DND-41 (cell line): ENCODE data around the gene PALB2.
"Not testable (repeated sequence)": the region's sequence is repeated elsewhere in the genome, so short reads cannot be mapped to it uniquely, and the experiment has no call there.

Source experiments
- ATAC-seq: fragments of 200-7000 bp; cut with Tn5 transposase; 3 replicates; pipeline ENCODE4 v1.9.1; 2021; ENCODE audit warnings: low read depth; ENCODE audit not compliant: insufficient read depth
- DNase-seq: peaks from one replicate; pipeline ENCODE4 v3.0.0-alpha.2; 2020
- H2AFZ ChIP-seq: 2 replicates; pipeline ENCODE4 v1.6.0; 2012; ENCODE audit warnings: low read depth, low read length
- H3K27ac ChIP-seq: 2 replicates; pipeline ENCODE4 v1.5.1; 2012; ENCODE audit warnings: low read length, inconsistent platforms
- H3K27me3 ChIP-seq: fragments of 200-600 bp; sonication (generic); 2 replicates; pipeline ENCODE4 v1.6.0; 2012; ENCODE audit warnings: low read length, mild to moderate bottlenecking, inconsistent platforms; ENCODE audit not compliant: insufficient read depth, poor library complexity
- H3K36me3 ChIP-seq: 2 replicates; pipeline ENCODE4 v1.5.1; 2012; ENCODE audit warnings: low read length, inconsistent platforms; ENCODE audit not compliant: insufficient read depth
- H3K4me1 ChIP-seq: 2 replicates; pipeline ENCODE4 v1.5.1; 2012; ENCODE audit warnings: mild to moderate bottlenecking, low read length; ENCODE audit not compliant: insufficient read depth
- H3K4me2 ChIP-seq: 2 replicates; pipeline ENCODE4 v1.6.0; 2012; ENCODE audit warnings: mild to moderate bottlenecking, moderate library complexity, low read length, inconsistent platforms; ENCODE audit not compliant: insufficient read depth
- H3K4me3 ChIP-seq, 2 experiments: fragments of 200-600 bp in 1 of 2; shearing (Covaris generic) in 1 of 2; 2 replicates each; pipeline ENCODE4 v1.5.1; 2012 to 2016; ENCODE audit warnings: inconsistent platforms in 2 of 2, low read length in 2 of 2, mild to moderate bottlenecking in 2 of 2, low read depth in 1 of 2, moderate library complexity in 1 of 2
- H3K79me2 ChIP-seq: 2 replicates; pipeline ENCODE4 v1.6.0; 2012; ENCODE audit warnings: low read length, inconsistent platforms; ENCODE audit not compliant: insufficient read depth
- H3K9ac ChIP-seq: 2 replicates; pipeline ENCODE4 v1.6.0; 2012; ENCODE audit warnings: low read depth, mild to moderate bottlenecking, inconsistent platforms, low read length, moderate library complexity
- H3K9me3 ChIP-seq: 2 replicates; pipeline ENCODE4 v1.5.1; 2012; ENCODE audit warnings: low read length, moderate library complexity, mild to moderate bottlenecking, inconsistent platforms; ENCODE audit not compliant: insufficient read depth, severe bottlenecking
- H4K20me1 ChIP-seq: 2 replicates; pipeline ENCODE4 v1.6.0; 2012; ENCODE audit warnings: low read length; ENCODE audit not compliant: insufficient read depth
- EZH2 ChIP-seq: IDR thresholded peaks from 3 replicates; pipeline ENCODE4 v1.6.1; 2012; ENCODE audit warnings: borderline replicate concordance, low read depth, mild to moderate bottlenecking, moderate library complexity, low read length, inconsistent platforms; ENCODE audit not compliant: severe bottlenecking
- TF ChIP-seq, protein P1 (sequence below): IDR thresholded peaks from 2 replicates; pipeline ENCODE4 v1.5.1; 2012; ENCODE audit warnings: borderline replicate concordance, low read length, moderate library complexity, mild to moderate bottlenecking; ENCODE audit not compliant: poor library complexity, severe bottlenecking; ENCODE audit errors: extremely low read depth

Gene PALB2

DNA sequence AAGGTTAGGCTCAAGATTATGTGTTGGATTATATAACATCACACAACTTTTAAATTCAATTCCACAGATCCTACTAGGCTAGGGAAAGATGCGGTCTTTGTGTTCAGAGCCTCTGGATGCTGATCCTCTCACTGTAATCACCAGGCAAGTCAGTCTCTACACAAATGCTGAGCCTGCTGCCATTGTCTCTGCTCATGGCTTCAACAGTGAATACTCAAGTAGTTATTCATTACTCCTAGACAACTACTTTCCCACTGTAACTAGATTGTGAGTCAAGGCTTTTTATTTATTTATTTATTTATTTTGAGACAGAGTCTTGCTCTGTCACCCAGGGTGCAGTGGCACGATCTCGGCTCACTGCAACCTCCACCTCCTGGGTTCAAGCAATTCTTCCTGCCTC is 29.2 kb downstream of the PALB2 start:
- Histone ChIP-seq H3K27ac (no peak overlapping the region), H3K9me3 (no peaks in the 10 kb centered on the region), H3K4me2 (no peak overlapping the region), H3K36me3 (peaks cover 50% of the 10 kb centered on the region; the same call in 1 of the 2 replicates), H4K20me1 (no peaks in the 10 kb centered on the region), H3K9ac (no peak overlapping the region), H2AFZ (no peak overlapping the region), H3K79me2 (no peaks in the 10 kb centered on the region), H3K4me3 (no peak overlapping the region), H3K4me1 (no peaks in the 10 kb centered on the region), H3K27me3 (no peaks in the 10 kb centered on the region)
- DNase-seq, result no peak
- no peak for ATAC-seq
- no peak for TF ChIP-seq EZH2
- TF ChIP-seq, protein P1, sequence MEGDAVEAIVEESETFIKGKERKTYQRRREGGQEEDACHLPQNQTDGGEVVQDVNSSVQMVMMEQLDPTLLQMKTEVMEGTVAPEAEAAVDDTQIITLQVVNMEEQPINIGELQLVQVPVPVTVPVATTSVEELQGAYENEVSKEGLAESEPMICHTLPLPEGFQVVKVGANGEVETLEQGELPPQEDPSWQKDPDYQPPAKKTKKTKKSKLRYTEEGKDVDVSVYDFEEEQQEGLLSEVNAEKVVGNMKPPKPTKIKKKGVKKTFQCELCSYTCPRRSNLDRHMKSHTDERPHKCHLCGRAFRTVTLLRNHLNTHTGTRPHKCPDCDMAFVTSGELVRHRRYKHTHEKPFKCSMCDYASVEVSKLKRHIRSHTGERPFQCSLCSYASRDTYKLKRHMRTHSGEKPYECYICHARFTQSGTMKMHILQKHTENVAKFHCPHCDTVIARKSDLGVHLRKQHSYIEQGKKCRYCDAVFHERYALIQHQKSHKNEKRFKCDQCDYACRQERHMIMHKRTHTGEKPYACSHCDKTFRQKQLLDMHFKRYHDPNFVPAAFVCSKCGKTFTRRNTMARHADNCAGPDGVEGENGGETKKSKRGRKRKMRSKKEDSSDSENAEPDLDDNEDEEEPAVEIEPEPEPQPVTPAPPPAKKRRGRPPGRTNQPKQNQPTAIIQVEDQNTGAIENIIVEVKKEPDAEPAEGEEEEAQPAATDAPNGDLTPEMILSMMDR, result no peak

DNA sequence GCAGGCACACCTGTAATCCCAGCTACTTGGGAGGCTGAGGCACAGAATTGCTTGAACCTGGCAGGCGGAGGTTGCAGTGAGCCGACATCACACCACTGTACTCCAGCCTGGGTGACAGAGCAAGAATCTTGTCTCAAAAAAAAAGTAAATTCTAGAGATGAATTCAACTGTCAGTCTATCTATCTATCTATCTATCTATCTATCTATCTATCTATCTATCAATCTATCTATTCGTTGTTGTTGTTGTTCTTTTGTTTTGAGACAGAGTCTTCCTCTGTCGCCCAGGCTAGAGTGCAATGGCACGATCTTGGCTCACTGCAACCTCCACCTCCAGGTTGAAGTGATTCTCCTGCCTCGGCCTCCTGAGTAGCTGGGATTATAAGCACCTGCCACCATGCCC is 30.2 kb downstream of the PALB2 start:
- H3K4me2 ChIP-seq, H4K20me1 ChIP-seq, H3K9ac ChIP-seq, H3K79me2 ChIP-seq, H3K9me3 ChIP-seq, H3K27me3 ChIP-seq, ATAC-seq, H2AFZ ChIP-seq, H3K27ac ChIP-seq, H3K4me1 ChIP-seq, DNase-seq, H3K4me3 ChIP-seq: not testable (repeated sequence)
- peaks cover 49% of the 10 kb centered on the region for H3K36me3 ChIP-seq

DNA sequence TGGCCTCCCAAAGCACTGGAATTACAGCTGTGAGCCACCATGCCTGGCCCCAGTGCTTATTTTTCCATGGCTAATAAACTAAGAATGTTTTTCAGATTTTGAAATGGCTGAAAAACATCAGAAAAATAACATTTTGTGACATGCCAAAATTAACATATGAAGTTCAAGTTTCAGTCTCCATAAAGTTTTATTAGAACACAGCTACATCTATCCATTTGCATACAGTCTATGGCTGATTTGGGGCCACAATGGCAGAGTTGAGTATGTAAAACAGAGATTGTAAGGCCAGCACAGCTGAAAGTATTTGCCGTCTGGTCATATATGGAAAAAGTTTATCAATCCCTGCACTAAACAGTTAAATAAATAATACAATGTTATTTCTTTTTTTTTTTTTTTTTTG is 31.2 kb downstream of the PALB2 start:
- Histone ChIP-seq H3K79me2 (no peaks in the 10 kb centered on the region), H3K9me3 (no peaks in the 10 kb centered on the region), H3K9ac (no peak overlapping the region), H4K20me1 (no peaks in the 10 kb centered on the region), H3K36me3 (peaks cover 51% of the 10 kb centered on the region), H3K4me1 (no peaks in the 10 kb centered on the region), H3K27me3 (no peaks in the 10 kb centered on the region), H2AFZ (no peak overlapping the region), H3K4me2 (no peak overlapping the region), H3K4me3 (no peak overlapping the region), H3K27ac (no peak overlapping the region)
- no peak for DNase-seq
- TF ChIP-seq EZH2, result no peak
- TF ChIP-seq, protein P1, result no peak
- no peak for ATAC-seq

DNA sequence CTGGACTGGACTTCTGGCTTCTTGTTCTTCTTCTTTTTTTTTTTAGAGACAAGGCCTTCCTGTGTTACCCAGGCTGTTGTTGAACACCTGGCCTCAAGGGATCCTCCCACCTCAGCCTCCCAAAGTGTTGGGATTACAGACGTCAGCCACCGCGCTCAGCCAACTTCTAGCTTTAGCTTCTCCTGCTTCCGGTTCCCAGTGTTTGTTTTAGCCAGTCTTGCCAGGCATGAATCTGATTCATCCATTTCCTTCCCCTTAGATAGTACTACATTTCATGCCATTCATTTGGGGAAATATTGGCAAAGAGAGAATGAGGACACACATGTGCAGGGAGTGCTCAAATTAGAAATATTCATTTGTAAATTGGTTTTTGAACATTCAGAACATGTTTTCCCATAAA is 32.9 kb downstream of the PALB2 start:
- no peak overlapping the region for H2AFZ ChIP-seq
- H4K20me1 ChIP-seq, result no peaks in the 10 kb centered on the region
- no peaks in the 10 kb centered on the region for H3K27me3 ChIP-seq
- H3K4me1 ChIP-seq, result no peaks in the 10 kb centered on the region
- no peak for ATAC-seq
- no peak for DNase-seq
- no peak overlapping the region for H3K4me3 ChIP-seq
- H3K9me3 ChIP-seq, result no peaks in the 10 kb centered on the region
- H3K27ac ChIP-seq, result no peak overlapping the region
- no peaks in the 10 kb centered on the region for H3K79me2 ChIP-seq
- TF ChIP-seq, protein P1, result no peak
- no peak for TF ChIP-seq EZH2
- H3K36me3 ChIP-seq, result peaks cover 52% of the 10 kb centered on the region
- no peak overlapping the region for H3K4me2 ChIP-seq
- no peak overlapping the region for H3K9ac ChIP-seq
